ELF-1 (cell line): ENCODE results near the gene PRR36.
A peak's percentile ranks its signal among the peaks of the same experiment; 100 is the strongest.

ENCODE experiments used
- DNase-seq: peaks from one replicate; pipeline ENCODE4 v3.0.0-alpha.2; 2016; ENCODE audit warnings: low read depth, low spot score

Gene PRR36

DNA sequence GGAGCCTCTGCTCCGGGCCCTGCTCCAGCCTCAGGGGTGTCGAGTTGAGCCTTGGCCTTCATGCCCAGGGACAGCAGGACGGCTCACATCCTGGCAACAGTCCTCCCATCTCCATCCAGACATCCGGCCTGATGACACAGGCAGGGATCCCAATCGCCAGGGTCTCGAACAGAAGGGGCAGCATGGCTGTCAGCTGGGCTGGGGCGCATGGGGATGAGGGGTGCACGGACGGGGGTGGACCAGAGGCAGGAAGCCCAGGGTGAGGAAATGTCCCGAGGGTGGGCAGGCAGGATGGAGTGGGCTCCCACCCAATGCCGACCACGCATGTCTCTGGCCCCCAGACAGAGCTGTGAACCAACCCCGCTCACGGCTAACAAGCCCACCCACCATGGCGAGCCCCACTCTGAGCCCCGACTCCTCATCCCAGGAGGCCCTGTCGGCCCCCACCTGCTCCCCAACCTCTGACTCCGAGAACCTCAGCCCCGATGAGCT lies 28.0 kb downstream of the PRR36 start:
- no peak for DNase-seq

DNA sequence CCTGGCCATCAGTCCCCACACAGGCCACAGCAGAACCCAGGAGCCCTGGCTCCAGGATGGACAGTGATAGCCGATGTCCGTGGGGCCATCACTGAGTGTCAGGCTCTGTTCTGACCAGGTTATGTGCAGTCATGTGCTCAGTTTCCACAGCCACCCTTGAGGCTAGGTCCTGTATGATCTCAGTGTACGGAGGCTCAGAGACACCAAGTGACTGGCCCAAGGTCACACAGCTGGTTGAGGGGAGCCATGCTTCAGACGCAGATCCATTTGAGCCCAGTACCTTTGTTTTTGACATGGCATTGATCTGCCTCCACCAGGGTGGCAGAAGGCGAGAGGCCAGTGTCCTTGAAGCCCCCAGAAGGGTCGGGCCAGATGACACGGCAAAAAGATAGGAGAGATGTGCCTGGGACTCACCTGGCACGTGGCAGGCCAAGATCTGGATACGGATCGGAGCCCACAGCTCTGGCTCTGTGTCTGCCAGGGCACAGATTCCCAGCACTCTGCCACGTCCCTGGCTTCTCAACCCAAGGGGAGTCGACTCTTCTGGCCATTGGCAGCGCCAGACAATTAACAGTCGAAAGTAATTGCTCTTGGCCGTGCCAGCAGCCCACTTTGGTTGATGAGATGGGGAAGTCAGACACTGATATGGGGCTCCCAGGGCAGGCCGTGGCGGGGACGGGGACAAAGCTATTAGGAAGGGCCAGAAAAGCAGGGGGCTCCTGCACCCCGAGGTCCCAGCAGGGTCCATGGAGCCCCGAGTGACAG lies 28.6 kb downstream of the PRR36 start:
- no peak for DNase-seq

GRCh38 chr19:7844951-7845350 lies 29.2 kb downstream of the PRR36 start:
- DNase-seq, result no peak

- no peak for DNase-seq
Measured at GRCh38 chr19:7844405-7844804, 29.8 kb downstream of the PRR36 start.

GRCh38 chr19:7843521-7843920 lies 30.7 kb downstream of the PRR36 start:
- DNase-seq, result no peak

DNA sequence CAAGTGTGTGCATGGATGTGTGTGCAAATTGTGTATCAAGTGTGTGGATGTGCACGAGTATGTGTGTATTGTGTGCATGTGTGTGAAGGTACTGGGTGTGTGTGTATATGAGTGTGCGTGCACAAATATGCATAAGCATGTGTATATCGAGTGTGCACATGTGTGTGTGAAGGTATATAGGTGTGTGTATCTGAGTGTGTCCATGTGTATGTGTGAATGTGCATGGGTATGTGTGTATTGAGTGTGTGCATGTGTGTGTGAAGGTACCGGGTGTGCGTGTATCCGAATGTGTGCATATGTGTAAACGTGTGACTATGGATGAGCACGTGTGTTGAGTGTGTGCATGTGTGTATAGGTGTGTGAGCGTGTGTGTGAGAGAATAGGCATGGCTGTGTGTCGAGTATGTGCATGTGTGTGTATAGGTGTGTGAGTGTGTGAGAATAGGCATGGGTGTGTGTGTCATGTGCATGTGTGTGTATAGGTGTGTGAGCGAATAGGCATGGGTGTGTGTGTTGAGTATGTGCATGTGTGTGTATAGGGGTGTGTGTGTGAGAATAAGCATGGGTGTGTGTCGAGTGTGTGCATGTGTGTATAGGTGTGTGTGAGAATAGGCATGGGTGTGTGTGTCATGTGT lies 31.4 kb downstream of the PRR36 start:
- DNase-seq, result no peak

GRCh38 chr19:7841751-7842660 lies 32.2 kb downstream of the PRR36 start:
- DNase-seq, result no peak

GRCh38 chr19:7840629-7841028 lies 33.6 kb downstream of the PRR36 start:
- DNase-seq, result no peak

- DNase-seq, result no peak
Measured at GRCh38 chr19:7839476-7839875, 34.7 kb downstream of the PRR36 start.

- DNase-seq, result no peak
Measured at GRCh38 chr19:7833225-7834099, 40.7 kb downstream of the PRR36 start.

DNA sequence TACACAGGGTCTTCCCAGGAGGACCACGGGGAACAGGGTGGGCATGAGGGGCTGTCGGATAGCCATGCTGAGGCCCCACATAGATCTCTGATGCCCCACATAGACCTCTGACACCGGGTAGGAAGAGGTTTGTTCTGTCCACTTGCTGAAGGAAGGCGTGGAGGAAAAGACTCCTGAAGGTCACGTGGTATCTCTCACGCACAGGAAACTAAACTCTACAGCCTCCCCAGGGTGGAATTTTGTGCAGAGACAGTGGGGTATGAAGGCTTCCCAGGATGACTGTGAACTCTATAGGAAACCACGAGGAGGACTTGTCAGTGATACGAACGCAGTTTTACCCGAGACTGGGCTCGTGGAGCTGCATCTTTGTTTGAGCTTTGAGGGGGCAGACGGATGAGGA lies 41.4 kb downstream of the PRR36 start:
- DNase-seq, result no peak

DNA sequence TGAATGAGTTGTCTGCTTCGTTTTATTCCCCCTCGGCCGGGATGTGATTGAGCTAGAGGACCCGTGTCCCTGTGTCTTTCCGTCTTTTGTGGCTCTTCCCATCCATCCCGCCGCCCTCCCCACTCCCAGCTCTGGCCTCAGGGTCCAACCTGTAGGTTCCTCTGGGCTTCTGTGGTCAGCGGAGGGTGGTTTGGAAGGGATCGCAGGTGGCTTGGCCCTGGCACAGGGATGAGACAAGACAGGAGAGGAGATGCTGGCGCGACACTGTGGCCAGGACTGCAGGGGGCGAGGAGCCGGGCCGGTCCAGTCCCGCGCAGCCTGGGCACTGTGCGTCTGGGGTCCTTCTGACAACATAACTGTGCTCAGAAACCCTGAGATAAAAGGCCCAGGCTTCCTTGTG lies 42.2 kb downstream of the PRR36 start:
- no peak for DNase-seq

DNA sequence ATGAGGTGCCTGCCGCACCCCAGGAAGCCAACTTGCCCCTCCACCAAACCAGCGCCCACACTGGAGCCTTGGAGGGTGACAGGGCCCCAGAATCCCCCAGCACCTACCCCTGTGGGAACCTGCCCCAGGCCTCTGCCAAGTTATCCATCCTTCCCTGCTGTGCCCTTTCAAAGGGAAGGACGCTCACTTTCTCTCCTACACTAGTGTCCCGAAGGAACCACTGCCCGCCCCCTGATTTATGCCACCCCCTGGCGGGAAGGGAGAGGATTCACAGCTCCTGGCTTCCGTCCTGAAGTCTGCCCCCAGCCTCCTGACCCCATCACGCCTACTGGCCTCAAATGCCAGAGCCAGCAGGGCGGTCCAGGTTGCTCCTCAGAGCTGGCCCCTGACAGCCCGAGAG lies 42.7 kb downstream of the PRR36 start:
- DNase-seq, result peak; percentile 75

- DNase-seq, result no peak
Measured at GRCh38 chr19:7830823-7831222, 43.4 kb downstream of the PRR36 start.

DNA sequence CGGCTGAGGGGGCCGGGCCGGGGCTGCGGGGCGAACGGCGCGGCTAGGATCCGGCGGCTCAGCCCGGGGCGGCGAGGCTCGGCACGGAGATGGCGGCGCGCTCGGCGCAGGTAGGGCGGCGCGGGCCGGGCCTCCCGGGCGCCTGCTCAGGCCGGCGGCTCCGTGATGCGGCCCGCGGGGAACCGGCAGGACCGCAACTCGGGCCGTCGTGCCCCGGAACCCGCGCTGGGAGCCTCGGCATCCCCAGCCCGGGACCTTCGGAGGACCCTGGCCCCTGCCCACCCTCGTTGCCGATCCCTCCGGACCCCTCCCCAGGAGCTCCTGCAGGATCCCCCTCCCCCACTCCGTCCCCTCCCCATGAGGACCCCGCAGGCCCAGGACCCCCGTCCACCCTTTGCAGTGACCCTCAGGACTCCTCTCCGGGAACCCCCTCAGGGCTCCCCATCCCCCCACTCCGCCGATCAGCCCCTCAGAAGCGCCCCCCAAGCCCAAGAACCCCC lies 43.9 kb downstream of the PRR36 start:
- DNase-seq, result no peak

DNA sequence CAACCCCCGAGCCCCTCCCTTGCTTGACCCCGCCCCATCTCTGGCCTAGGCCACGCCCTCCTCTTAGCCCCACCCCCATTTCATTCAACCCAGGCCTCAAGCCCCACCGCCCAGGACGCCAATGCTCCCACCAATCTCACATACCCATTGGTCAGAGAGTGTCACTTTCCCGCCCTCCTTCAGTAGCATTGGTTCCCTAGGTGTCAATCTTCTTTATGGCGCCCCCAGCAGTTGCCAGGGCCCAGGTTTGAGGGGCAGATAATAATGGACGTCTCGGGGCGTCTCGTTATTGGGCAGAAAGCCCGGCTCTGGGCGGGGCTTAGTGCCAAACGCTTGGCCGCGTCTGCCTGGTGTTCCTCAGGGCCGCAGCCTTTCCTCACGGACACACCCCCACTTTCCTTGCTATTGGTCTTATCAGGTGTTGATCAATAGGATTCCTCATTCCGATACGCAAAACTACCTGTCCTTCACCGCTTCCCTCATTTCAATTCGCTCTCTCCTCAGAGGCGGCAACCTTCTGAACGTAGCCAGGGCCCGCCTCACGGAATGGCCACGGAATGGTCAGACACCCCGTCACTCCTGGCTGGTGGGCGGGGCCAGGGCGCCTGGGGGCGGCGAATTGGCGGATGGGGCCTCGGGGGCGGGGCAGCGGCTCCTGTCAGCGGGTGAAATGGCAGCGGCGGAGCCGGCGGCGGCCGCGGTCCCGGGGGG lies 44.5 kb downstream of the PRR36 start, which contains the start of gene EVI5L:
TSS of gene EVI5L (plus strand) at position 658 of the 711 bp plus-strand sequence. CDS start 16,325 bp downstream, outside the sequence.
- peak; percentile 100 for DNase-seq

DNA sequence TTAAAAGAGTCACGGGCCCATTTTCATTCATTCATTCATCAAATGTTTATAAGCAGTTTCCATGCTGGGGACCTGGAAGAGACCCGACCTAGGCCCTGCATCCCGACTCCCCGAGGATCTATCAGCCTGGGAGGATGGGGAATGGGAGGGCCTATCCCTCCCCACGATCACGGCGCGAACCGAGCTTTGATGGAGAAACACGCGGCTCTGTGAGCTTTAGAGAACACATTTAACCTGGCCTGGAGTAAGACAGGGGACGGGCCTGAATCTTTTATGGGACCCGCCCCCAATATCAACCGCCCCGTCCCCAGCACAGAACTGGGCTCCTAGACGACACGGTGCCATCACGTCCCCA lies 45.0 kb downstream of the PRR36 start:
- DNase-seq, result no peak

DNA sequence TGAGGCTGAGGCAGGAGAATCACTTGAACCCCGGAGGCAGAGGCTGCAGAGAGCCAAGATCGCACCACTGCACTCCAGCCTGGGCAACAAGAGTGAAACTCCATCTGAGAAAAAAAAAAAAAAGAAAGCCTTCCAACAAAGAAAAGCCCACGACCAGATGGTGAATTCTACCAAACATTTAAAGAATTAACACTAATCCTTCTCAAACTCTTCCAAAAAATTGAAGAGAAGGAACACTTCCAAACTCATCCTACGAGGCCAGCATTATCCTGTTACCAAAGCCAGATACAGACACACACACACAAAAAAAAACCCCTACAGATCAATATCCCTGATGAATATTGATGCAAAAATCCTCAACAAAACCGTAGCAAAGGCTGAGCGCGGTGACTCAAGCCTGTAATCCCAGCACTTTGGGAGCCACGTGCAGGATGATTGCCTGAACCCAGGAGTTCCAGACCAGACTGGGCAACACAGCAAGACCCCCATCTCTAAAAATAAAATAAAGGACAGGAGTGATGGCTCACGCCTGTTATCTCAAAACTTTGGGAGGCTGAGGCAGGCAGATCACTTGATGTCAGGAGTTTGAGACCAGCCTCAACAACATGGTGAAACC lies 50.4 kb downstream of the PRR36 start:
- no peak for DNase-seq

DNA sequence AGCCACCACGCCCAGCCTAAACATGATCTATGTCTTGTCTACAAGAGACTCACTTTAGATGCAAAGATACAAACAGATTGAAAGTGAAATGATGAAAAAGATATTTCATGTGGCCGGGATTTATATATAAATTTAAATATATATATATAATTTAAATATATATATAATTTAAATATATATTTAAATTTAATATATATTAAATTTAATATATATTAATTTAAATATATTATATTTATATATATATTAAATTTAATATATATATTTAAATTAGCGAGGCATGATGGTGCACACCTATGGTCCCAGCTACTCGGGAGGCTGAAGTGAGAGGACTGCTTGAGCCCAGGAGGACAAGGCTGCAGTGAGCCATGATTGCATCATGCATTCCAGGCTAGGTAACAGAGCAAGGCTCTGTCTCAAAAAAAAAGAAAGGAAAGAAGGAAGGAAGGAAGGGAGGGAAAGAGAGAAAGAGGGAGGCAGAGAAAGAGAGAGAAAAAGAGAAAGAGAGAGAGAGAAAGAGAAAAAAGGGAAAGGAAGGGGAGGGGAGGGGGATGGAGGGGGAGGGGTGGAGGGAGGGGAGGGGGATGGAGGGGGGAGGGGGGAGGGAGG lies 51.2 kb downstream of the PRR36 start:
- no peak for DNase-seq
